ENCODE measurements around the gene MRPL55.

MRPL55 gene

GRCh38 chr1:228075801-228076271 lies 33.3 kb downstream of the MRPL55 start:
- no peak for TF ChIP-seq ZNF274 (IDR thresholded peaks at IDR 0.05; ENCODE audit: low read depth, low read length)
- no peak overlapping the region for H3K4me3 ChIP-seq (ENCODE audit: low read length)

DNA sequence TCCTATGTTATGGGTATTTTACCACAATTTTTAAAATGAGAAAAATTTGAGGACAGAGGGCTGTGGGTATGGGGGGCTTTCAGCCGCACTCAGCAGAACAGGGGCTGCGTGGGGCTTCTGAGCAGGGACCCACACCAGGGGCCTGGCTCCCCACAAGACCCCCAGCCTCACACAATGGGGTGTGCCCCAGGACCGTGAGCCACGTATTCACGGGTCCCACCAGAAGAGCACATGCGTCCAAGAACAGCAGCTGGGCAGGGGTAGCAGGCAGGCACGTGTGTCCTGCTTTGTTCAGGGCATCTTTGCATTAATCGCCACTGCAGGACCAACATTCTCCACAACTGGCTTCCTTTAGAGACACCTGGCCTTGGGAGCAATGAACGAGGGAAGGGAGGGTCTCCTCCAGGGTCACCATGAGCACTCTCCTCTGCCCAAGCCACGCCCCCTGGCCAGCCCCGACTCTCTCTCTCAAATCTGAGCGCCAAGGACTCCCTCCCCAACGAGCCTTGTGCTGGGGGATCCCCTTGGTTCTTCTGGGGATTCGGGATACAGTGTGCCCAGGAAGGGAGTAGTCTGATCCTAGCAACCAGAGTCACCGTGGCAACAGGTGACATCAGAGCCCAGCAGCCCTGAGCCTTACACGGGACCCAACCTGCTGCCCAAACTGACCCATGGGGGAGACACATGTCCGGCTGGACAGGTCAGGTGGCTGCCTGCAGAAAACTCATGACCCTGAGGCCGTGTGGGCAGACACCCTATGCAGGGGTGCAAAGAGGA lies 34.0 kb downstream of the MRPL55 start:
- no peak overlapping the region for H3K4me3 ChIP-seq (ENCODE audit: low read length)
- no peak for TF ChIP-seq ZNF274 (IDR thresholded peaks at IDR 0.05; ENCODE audit: low read depth, low read length)

DNA sequence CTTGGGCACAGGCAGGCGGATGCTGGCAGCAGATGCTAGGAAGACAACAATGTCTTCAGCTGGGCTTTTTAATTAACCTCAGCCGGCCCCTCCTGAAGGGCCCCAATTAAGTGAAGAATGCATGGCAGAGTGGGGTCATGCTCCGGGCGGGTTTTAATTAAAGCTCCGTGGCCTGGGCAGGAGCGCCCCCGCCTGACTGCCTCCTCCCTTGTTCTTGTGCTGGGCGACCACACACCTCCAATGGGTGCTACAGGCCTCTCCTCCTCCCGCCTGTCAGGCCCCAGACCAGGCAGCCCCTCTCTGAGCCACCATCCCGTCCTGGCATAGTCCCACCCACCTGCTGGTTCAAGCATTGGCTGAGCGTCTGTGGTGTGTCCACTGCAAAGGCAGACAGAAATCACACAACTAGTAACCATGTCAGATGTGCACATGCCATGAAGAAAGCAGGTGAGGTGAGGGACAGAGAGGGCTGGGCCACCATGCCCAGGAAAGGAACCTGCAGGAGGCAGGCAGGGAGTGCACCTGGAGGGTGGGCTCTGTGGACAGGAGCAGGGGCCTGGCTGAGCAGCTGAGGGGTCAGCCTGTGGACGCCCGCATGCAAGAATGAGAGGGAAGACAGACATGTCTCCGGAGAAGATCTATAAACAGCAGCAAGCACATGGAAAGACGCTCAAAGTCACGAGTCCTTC lies 35.1 kb downstream of the MRPL55 start:
- TF ChIP-seq ZNF274 (IDR thresholded peaks at IDR 0.05; ENCODE audit: low read depth, low read length): no peak

GRCh38 chr1:228073061-228073856 lies 35.8 kb downstream of the MRPL55 start:
- H3K4me3 ChIP-seq (ENCODE audit: low read length): no peak overlapping the region
- TF ChIP-seq ZNF274 (IDR thresholded peaks at IDR 0.05; ENCODE audit: low read depth, low read length): no peak

More for the DNA sequence above, 35.1 kb downstream of the MRPL55 start:
- no peak overlapping the region for H3K4me3 ChIP-seq (ENCODE audit: low read length)

GRCh38 chr1:228072658-228073043 lies 36.4 kb downstream of the MRPL55 start:
- no peak overlapping the region for H3K4me3 ChIP-seq (ENCODE audit: low read length)
- TF ChIP-seq ZNF274 (IDR thresholded peaks at IDR 0.05; ENCODE audit: low read depth, low read length): no peak

- no peak overlapping the region for H3K4me3 ChIP-seq (ENCODE audit: low read length)
- no peak for TF ChIP-seq ZNF274 (IDR thresholded peaks at IDR 0.05; ENCODE audit: low read depth, low read length)
These were observed 37.1 kb downstream of the MRPL55 start for GRCh38 chr1:228071839-228072657.

DNA sequence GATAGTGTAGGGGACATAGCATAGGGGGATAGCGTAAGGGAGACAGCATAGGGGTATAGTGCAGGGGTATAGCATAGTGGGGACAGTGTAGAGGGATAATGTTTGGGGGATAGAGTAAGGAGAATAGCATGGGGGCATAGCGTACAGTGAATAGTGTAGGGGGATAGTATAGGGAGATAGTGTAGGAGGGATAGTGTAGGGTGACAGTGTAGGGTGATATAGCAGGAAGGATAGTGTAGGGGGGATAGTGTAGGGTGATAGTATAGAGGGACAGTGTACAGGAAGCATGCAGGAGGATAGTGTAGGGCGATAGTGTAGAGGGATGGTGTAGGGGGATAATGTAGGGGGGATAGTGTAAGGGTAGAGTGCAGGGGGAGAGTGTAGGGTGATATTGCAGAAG lies 38.2 kb downstream of the MRPL55 start:
- H3K4me3 ChIP-seq (ENCODE audit: low read length): no peak overlapping the region
- no peak for TF ChIP-seq ZNF274 (IDR thresholded peaks at IDR 0.05; ENCODE audit: low read depth, low read length)

DNA sequence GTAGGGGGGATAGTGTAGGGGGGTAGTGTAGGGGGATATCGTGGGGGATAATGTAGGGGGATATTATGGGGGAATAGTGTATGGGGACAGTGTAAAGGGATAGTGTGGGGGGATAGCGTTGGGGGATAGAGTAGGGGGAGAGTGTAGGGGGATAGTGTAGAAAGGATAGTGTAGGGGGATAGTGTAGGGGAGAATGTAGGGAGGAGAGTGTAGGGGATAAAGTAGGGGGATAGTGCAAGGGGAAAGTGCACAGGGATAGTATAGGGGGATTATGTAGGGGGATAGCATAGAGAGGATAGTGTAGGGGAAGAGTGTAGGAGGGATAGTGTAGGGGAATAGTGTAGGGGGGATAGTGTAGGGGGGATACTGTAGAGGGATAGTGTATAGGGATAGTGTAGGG lies 38.9 kb downstream of the MRPL55 start:
- no peak for TF ChIP-seq ZNF274 (IDR thresholded peaks at IDR 0.05; ENCODE audit: low read depth, low read length)
- no peak overlapping the region for H3K4me3 ChIP-seq (ENCODE audit: low read length)

- TF ChIP-seq ZNF274 (IDR thresholded peaks at IDR 0.05; ENCODE audit: low read depth, low read length): no peak
- no peak overlapping the region for H3K4me3 ChIP-seq (ENCODE audit: low read length)
These were observed 40.7 kb downstream of the MRPL55 start for GRCh38 chr1:228068359-228068758.

DNA sequence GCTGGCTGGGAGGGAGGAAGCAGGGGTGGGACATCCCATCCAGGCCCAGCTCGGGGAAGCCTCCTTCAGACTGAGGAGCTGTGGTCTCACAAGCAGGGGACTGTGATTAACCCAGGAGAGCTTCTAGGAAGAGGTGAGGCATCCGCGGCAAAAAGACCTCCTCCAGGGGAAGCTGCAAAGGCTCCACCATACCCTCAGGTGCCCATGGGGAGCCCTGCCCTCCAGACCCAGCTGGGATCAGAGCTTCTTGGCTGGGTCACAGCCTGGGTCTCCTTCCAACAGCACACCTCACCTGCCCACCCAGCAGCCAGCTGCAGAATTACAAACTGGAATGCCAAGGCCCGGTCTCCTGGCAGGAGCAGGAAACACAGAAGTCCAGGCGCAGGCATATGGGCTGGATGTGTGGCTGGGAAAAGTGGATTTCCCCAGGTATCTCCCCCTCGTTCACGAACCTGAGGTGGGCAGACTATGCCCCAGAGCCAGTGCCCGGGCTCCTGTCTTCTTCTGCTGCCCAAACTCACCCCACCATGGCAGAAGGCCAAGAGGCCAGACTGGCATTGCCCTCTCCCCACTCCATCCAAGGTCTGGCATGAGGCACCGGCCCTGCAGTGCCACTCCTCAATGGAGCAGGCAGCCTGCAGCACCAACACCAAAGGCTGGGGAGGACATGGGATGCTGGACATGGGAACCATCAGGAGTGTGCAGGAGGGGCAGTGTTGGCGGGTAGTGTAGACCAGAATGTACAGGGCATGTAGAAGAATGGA lies 42.0 kb downstream of the MRPL55 start:
- no peak for TF ChIP-seq ZNF274 (IDR thresholded peaks at IDR 0.05; ENCODE audit: low read depth, low read length)
- no peak overlapping the region for H3K4me3 ChIP-seq (ENCODE audit: low read length)

DNA sequence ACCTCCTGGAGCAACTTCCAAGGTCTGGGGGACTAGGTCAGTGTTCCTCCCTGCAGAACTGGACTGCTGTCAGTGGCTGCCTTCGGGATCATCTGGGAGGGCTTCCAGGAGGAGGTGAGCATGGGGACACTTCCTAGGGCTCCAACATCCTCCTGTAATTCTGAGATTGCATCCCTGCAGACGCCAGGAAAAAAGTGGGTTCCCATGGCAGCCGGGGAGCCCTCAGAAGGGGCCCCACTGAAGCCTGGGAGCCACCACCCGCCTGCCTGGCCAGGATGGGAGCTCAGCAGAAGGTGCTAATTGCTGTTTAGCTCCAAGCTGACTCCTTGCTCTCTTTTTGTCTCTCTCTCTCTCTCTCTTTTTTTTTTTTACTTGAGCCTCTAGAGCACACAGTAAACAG lies 42.7 kb downstream of the MRPL55 start:
- TF ChIP-seq ZNF274 (IDR thresholded peaks at IDR 0.05; ENCODE audit: low read depth, low read length): no peak
- no peak overlapping the region for H3K4me3 ChIP-seq (ENCODE audit: low read length)

GRCh38 chr1:228065543-228066347 lies 43.4 kb downstream of the MRPL55 start:
- no peak overlapping the region for H3K4me3 ChIP-seq (ENCODE audit: low read length)
- TF ChIP-seq ZNF274 (IDR thresholded peaks at IDR 0.05; ENCODE audit: low read depth, low read length): no peak
